Sigmoid colon (tissue), 7 donors: ENCODE data around the gene DRD2. TPM values are rescaled to one million over a fixed set of nuclear protein-coding genes. Genes with fewer than 3 reads are reported as not detected.

ENCODE experiments used
- DNase-seq: peaks from one replicate; pipeline ENCODE4 v3.0.0-alpha.2; 2019
- H3K27ac ChIP-seq, 4 donors: fragments of 200-600 bp; sonication (generic); one replicate each; pipeline ENCODE4 v1.5.1; 2016 to 2019; ENCODE audit warnings: mild to moderate bottlenecking in 1 of 4
- H3K27me3 ChIP-seq, 3 donors: fragments of 200-600 bp; sonication (generic); one replicate each; pipeline ENCODE4 v1.5.1; 2019; ENCODE audit warnings: mild to moderate bottlenecking in 1 of 3
- H3K36me3 ChIP-seq, 4 donors: fragments of 200-600 bp; sonication (generic); one replicate each; pipeline ENCODE4 v1.5.1; 2016 to 2019
- H3K4me1 ChIP-seq, 4 donors: fragments of 200-600 bp; sonication (generic); one replicate each; pipeline ENCODE4 v1.5.1; 2017 to 2019
- H3K4me3 ChIP-seq, 4 donors: fragments of 200-600 bp; sonication (generic); one replicate each; pipeline ENCODE4 v1.5.1; 2017 to 2019; ENCODE audit warnings: mild to moderate bottlenecking in 2 of 4, moderate library complexity in 1 of 4
- H3K9me3 ChIP-seq, 4 donors: fragments of 200-600 bp in 3 of 4; sonication (generic) in 3 of 4; one replicate each; pipeline versions ENCODE4 v1.5.1 to v1.6.1; 2013 to 2019
- CTCF ChIP-seq, 4 experiments: fragments of 450-650 bp in 3 of 4; fragments of 200-600 bp in 1 of 4; IDR thresholded peaks; one replicate each; pipeline ENCODE4 v1.5.1; 2016 to 2019; ENCODE audit warnings: antibody characterized with exemption in 4 of 4, mild to moderate bottlenecking in 3 of 4, moderate library complexity in 2 of 4
- EP300 ChIP-seq, 4 donors: sonication (generic); formaldehyde crosslinking; IDR thresholded peaks; one replicate each; pipeline ENCODE4 v1.6.1; 2017; ENCODE audit warnings: antibody characterized with exemption in 4 of 4
- POLR2A ChIP-seq, 2 donors: fragments of 450-650 bp; IDR thresholded peaks; one replicate each; pipeline ENCODE4 v1.6.1; 2016; ENCODE audit warnings: antibody characterized with exemption in 2 of 2, mild to moderate bottlenecking in 2 of 2, moderate library complexity in 2 of 2
- POLR2AphosphoS5 ChIP-seq, 4 donors: sonication (generic); formaldehyde crosslinking; IDR thresholded peaks; one replicate each; pipeline ENCODE4 v1.6.1; 2017; ENCODE audit warnings: antibody characterized with exemption in 4 of 4
- WGBS, 2 donors: extraction: QIAGEN DNeasy Blood & Tissue Kit; methylation state at CpG; one replicate each; pipeline ENCODE4 v1.1.7; 2013; 5-methylcytosine and 5-hydroxymethylcytosine counted together
- intact Hi-C: fragments of 100-400 bp; cut with DNase I; formaldehyde crosslinking; loops from one replicate; pipeline ENCODE4 v1.15.1; 2023
- polyA plus RNA-seq, 3 donors: library from polyadenylated mRNA; stranded (reverse); fragments of 200-250 nt; gene quantifications; one replicate each; pipeline ENCODE4 v1.2.3, GENCODE V29; 2013
- total RNA-seq, 4 donors: library from RNA; depleted of rRNA; stranded (reverse); fragments of >200 nt; gene quantifications; one replicate each; pipeline ENCODE4 v1.1.0, GENCODE V29; 2016
- donor health status: healthy with polysubstance abuse.
- donor health status: Bipolar disorder and iron deficiency.
- donor health status: healthy.

The DRD2 gene
- total and polyA plus RNA-seq, 7 donors: 0.19 to 1.2 (median 0.66) TPM; not detected in 2

GRCh38 chr11:113386866-113387265, 88.3 kb downstream of the DRD2 start:
- no peaks in the 10 kb centered on the region for H3K9me3 ChIP-seq
- no peaks in the 10 kb centered on the region for H3K36me3 ChIP-seq
- DNase-seq: no peak
- whole genome bisulfite sequencing, 2 donors: 81% methylated on average over 6 of the region's 6 CpGs
- H3K4me3 ChIP-seq: no peak overlapping the region
- H3K27me3 ChIP-seq: peaks cover 8 to 33% (median 20%) of the 10 kb centered on the region in 3 donors
- intact Hi-C loops: no loop called here
- TF ChIP-seq POLR2A (IDR thresholded peaks at IDR 0.05): no peak
- TF ChIP-seq POLR2AphosphoS5 (IDR thresholded peaks at IDR 0.05): no peak
- no peak for TF ChIP-seq EP300 (IDR thresholded peaks at IDR 0.05)
- TF ChIP-seq CTCF (IDR thresholded peaks at IDR 0.05): no peak
- peaks cover 0 to 8% (median 6%) of the 10 kb centered on the region in 4 donors for H3K4me1 ChIP-seq
- H3K27ac ChIP-seq: no peak overlapping the region

- TF ChIP-seq POLR2A (IDR thresholded peaks at IDR 0.05) (no peak), POLR2AphosphoS5 (IDR thresholded peaks at IDR 0.05) (no peak), EP300 (IDR thresholded peaks at IDR 0.05) (no peak), CTCF (IDR thresholded peaks at IDR 0.05) (no peak)
- no peak for DNase-seq
- H3K9me3 ChIP-seq: no peaks in the 10 kb centered on the region
- H3K27ac ChIP-seq: no peak overlapping the region
- H3K4me1 ChIP-seq: peaks cover 0 to 8% (median 6%) of the 10 kb centered on the region in 4 donors
- H3K4me3 ChIP-seq: no peak overlapping the region
- peaks cover 8 to 33% (median 20%) of the 10 kb centered on the region in 3 donors for H3K27me3 ChIP-seq
- H3K36me3 ChIP-seq: no peaks in the 10 kb centered on the region
- intact Hi-C loops: no loop called here
- WGBS, 2 donors: 91 to 96% methylated on average over 3 of the region's 3 CpGs
Observed at GRCh38 chr11:113385749-113386148, 89.4 kb downstream of the DRD2 start.

- intact Hi-C loops: no loop called here
- Histone ChIP-seq H3K27me3 (peaks cover 8 to 30% (median 20%) of the 10 kb centered on the region in 3 donors), H3K9me3 (no peaks in the 10 kb centered on the region), H3K27ac (no peak overlapping the region), H3K4me1 (peaks cover 0 to 8% (median 6%) of the 10 kb centered on the region in 4 donors), H3K36me3 (no peaks in the 10 kb centered on the region), H3K4me3 (no peak overlapping the region)
- TF ChIP-seq EP300 (IDR thresholded peaks at IDR 0.05) (no peak), CTCF (IDR thresholded peaks at IDR 0.05) (no peak), POLR2AphosphoS5 (IDR thresholded peaks at IDR 0.05) (no peak), POLR2A (IDR thresholded peaks at IDR 0.05) (no peak)
- no peak for DNase-seq
- WGBS, 2 donors: 71 to 78% methylated on average over 3 of the region's 3 CpGs
Observed at GRCh38 chr11:113384551-113384950, 90.6 kb downstream of the DRD2 start.

GRCh38 chr11:113382121-113382520, 93.1 kb downstream of the DRD2 start:
- peaks cover 0 to 8% (median 5%) of the 10 kb centered on the region in 3 donors for H3K27me3 ChIP-seq
- H3K4me3 ChIP-seq: no peak overlapping the region
- TF ChIP-seq POLR2AphosphoS5 (IDR thresholded peaks at IDR 0.05) (no peak), POLR2A (IDR thresholded peaks at IDR 0.05) (no peak), EP300 (IDR thresholded peaks at IDR 0.05) (no peak), CTCF (IDR thresholded peaks at IDR 0.05) (no peak)
- no peaks in the 10 kb centered on the region for H3K4me1 ChIP-seq
- H3K36me3 ChIP-seq: no peaks in the 10 kb centered on the region
- no peaks in the 10 kb centered on the region for H3K9me3 ChIP-seq
- intact Hi-C loops: no loop called here
- no peak overlapping the region for H3K27ac ChIP-seq
- no peak for DNase-seq

- Histone ChIP-seq H3K27me3 (no peaks in the 10 kb centered on the region), H3K36me3 (no peaks in the 10 kb centered on the region), H3K27ac (no peak overlapping the region), H3K4me3 (no peak overlapping the region), H3K9me3 (no peaks in the 10 kb centered on the region), H3K4me1 (no peaks in the 10 kb centered on the region)
- TF ChIP-seq POLR2AphosphoS5 (IDR thresholded peaks at IDR 0.05): no peak
- no peak for TF ChIP-seq CTCF (IDR thresholded peaks at IDR 0.05)
- TF ChIP-seq POLR2A (IDR thresholded peaks at IDR 0.05): no peak
- TF ChIP-seq EP300 (IDR thresholded peaks at IDR 0.05): no peak
- no peak for DNase-seq
- intact Hi-C loops: no loop called here
- 50 to 80% methylated on average over 1 of the region's 1 CpG for WGBS, 2 donors
Observed at GRCh38 chr11:113378692-113379091, 96.5 kb downstream of the DRD2 start.
